Keratinocyte (primary cell): Measurements from ENCODE around the gene PITPNC1. TPM values are rescaled to one million over a fixed set of nuclear protein-coding genes. Genes with fewer than 3 reads are reported as not detected.

ENCODE experiments used
- DNase-seq: peaks from one replicate; pipeline ENCODE4 v3.0.0-alpha.2; 2011; ENCODE audit warnings: low read depth, missing footprints, low spot score
- FAIRE-seq: peaks from 2 replicates; lab custom pipeline; 2011; peaks lifted over from hg19 to GRCh38; lab: Jason Lieb, UNC
- H2AFZ ChIP-seq: 2 replicates; pipeline ENCODE4 v1.6.0; 2012; ENCODE audit warnings: low read length, control low read depth, inconsistent platforms; ENCODE audit not compliant: control insufficient read depth
- H3K27ac ChIP-seq: 2 replicates; pipeline ENCODE4 v1.5.1; 2011; ENCODE audit warnings: low read length; ENCODE audit not compliant: control insufficient read depth, insufficient read depth
- H3K27me3 ChIP-seq: 3 replicates; pipeline ENCODE4 v1.6.0; 2011; ENCODE audit warnings: low read length; ENCODE audit not compliant: control insufficient read depth, insufficient read depth; ENCODE audit errors: extremely low read depth
- H3K36me3 ChIP-seq, 2 experiments: 2 replicates in 1 of 2; 3 replicates in 1 of 2; pipeline ENCODE4 v1.5.1; 2011; ENCODE audit warnings: low read length in 2 of 2, mild to moderate bottlenecking in 1 of 2; ENCODE audit not compliant: control insufficient read depth in 2 of 2, insufficient read depth in 2 of 2; ENCODE audit errors: extremely low read depth in 1 of 2
- H3K4me1 ChIP-seq: 3 replicates; pipeline ENCODE4 v1.5.1; 2011; ENCODE audit warnings: low read length; ENCODE audit not compliant: control insufficient read depth, insufficient read depth; ENCODE audit errors: extremely low read depth
- H3K4me2 ChIP-seq: 3 replicates; pipeline ENCODE4 v1.6.0; 2011; ENCODE audit warnings: low read depth, low read length; ENCODE audit not compliant: control insufficient read depth, insufficient read depth; ENCODE audit errors: extremely low read depth
- H3K4me3 ChIP-seq, 3 experiments: fragments of 200-600 bp in 1 of 3; sonication (generic) in 1 of 3; 2 replicates in 2 of 3; 3 replicates in 1 of 3; pipeline ENCODE4 v1.5.1; 2011 to 2016; ENCODE audit warnings: low read length in 3 of 3, mild to moderate bottlenecking in 3 of 3, control low read depth in 2 of 3, inconsistent platforms in 1 of 3, low read depth in 1 of 3, mixed read lengths in 1 of 3, mixed run types in 1 of 3, moderate library complexity in 1 of 3; ENCODE audit not compliant: control insufficient read depth in 2 of 3, insufficient read depth in 2 of 3; ENCODE audit errors: extremely low read depth in 1 of 3
- H3K79me2 ChIP-seq: 2 replicates; pipeline ENCODE4 v1.6.0; 2012; ENCODE audit warnings: low read length; ENCODE audit not compliant: control insufficient read depth, insufficient read depth
- H3K9ac ChIP-seq: 3 replicates; pipeline ENCODE4 v1.6.0; 2011; ENCODE audit warnings: low read length; ENCODE audit not compliant: control insufficient read depth, insufficient read depth; ENCODE audit errors: extremely low read depth
- H3K9me1 ChIP-seq: 3 replicates; pipeline ENCODE4 v1.6.0; 2011; ENCODE audit warnings: low read length; ENCODE audit not compliant: control insufficient read depth, insufficient read depth; ENCODE audit errors: extremely low read depth
- H3K9me3 ChIP-seq: 2 replicates; pipeline ENCODE4 v1.5.1; 2012; ENCODE audit warnings: low read depth, low read length; ENCODE audit not compliant: control insufficient read depth
- H4K20me1 ChIP-seq: 3 replicates; pipeline ENCODE4 v1.6.0; 2011; ENCODE audit warnings: low read length; ENCODE audit not compliant: control insufficient read depth, insufficient read depth; ENCODE audit errors: extremely low read depth
- CTCF ChIP-seq, 3 experiments: IDR thresholded peaks in 1 of 3; conservative IDR thresholded peaks in 1 of 3; optimal IDR thresholded peaks in 1 of 3; 2 replicates in 2 of 3; 3 replicates in 1 of 3; pipeline versions ENCODE3 to v1.5.1; 2011; ENCODE audit warnings: low read length in 3 of 3, mild to moderate bottlenecking in 3 of 3, moderate library complexity in 2 of 3, control low read depth in 1 of 3, inconsistent platforms in 1 of 3; ENCODE audit not compliant: insufficient read depth in 2 of 3; ENCODE audit errors: extremely low read depth in 1 of 3
- EZH2 ChIP-seq: IDR thresholded peaks from one replicate; pipeline ENCODE4 v1.6.1; 2012; ENCODE audit warnings: inconsistent platforms, mild to moderate bottlenecking, low read length, moderate library complexity
- dilution Hi-C: fragments of 300-500 bp; cut with MboI; formaldehyde crosslinking; loops from one replicate; pipeline ENCODE4 v1.7.0; 2020; ENCODE audit warnings: low sequenced_read_pairs; ENCODE audit not compliant: extremely low pct_ligation_motif_present
- polyA plus RNA-seq, 5 experiments: library from polyadenylated mRNA; depleted of rRNA in 3 of 5; stranded (reverse) in 3 of 5; stranded (forward) in 1 of 5; unstranded in 1 of 5; fragments of >200 nt; gene quantifications; 1 replicate in 1 of 5; 2 replicates in 3 of 5; 3 replicates in 1 of 5; pipeline versions ENCODE4 v1.2.1 to v1.2.3, GENCODE V29; 2011 to 2012; ENCODE audit warnings: missing spikeins in 2 of 5, low read depth in 1 of 5, low replicate concordance in 1 of 5

The PITPNC1 gene
- polyA plus RNA-seq, 1 donor (not counting 4 experiments of a cell fraction or from before 2014, with no cell fraction given): 24.8 TPM

- Histone ChIP-seq H2AFZ (no peak overlapping the region), H3K9me1 (no peaks in the 10 kb centered on the region), H3K4me2 (no peak overlapping the region), H3K27ac (no peak overlapping the region), H3K9me3 (no peaks in the 10 kb centered on the region), H4K20me1 (no peaks in the 10 kb centered on the region), H3K79me2 (no peaks in the 10 kb centered on the region), H3K9ac (no peak overlapping the region), H3K4me1 (peaks cover 3% of the 10 kb centered on the region), H3K27me3 (no peaks in the 10 kb centered on the region), H3K4me3 (no peak overlapping the region), H3K36me3 (no peaks in the 10 kb centered on the region)
- dilution Hi-C loops: no loop called here
- DNase-seq: no peak
- TF ChIP-seq EZH2 (no peak), CTCF (optimal IDR thresholded peaks at IDR 0.05 in 1 of 3, IDR thresholded peaks at IDR 0.05 in 1 of 3, conservative IDR thresholded peaks at IDR 0.05 in 1 of 3; ENCODE audit: extremely low read depth in 1 of 3, insufficient read depth in 2 of 3, low read length in 3 of 3) (no peak)
- no peak for FAIRE-seq
Measured at GRCh38 chr17:67570797-67571196, 193.7 kb downstream of the PITPNC1 start.

GRCh38 chr17:67571478-67571877, 194.4 kb downstream of the PITPNC1 start:
- FAIRE-seq (no peak), DNase-seq (no peak)
- no peak overlapping the region for H3K27ac ChIP-seq
- no peaks in the 10 kb centered on the region for H3K9me1 ChIP-seq
- peaks cover 3% of the 10 kb centered on the region for H3K4me1 ChIP-seq
- no peaks in the 10 kb centered on the region for H3K9me3 ChIP-seq
- no peak for TF ChIP-seq EZH2
- TF ChIP-seq CTCF (optimal IDR thresholded peaks at IDR 0.05 in 1 of 3, IDR thresholded peaks at IDR 0.05 in 1 of 3, conservative IDR thresholded peaks at IDR 0.05 in 1 of 3; ENCODE audit: extremely low read depth in 1 of 3, insufficient read depth in 2 of 3, low read length in 3 of 3): no peak
- no peaks in the 10 kb centered on the region for H3K36me3 ChIP-seq
- H3K27me3 ChIP-seq: no peaks in the 10 kb centered on the region
- no peak overlapping the region for H3K4me3 ChIP-seq
- dilution Hi-C loops: no loop called here
- no peak overlapping the region for H3K4me2 ChIP-seq
- no peak overlapping the region for H3K9ac ChIP-seq
- H4K20me1 ChIP-seq: no peaks in the 10 kb centered on the region
- no peaks in the 10 kb centered on the region for H3K79me2 ChIP-seq
- no peak overlapping the region for H2AFZ ChIP-seq
